HG03342 (cell line): ENCODE results near the gene NRP2.
A peak's percentile ranks its signal among the peaks of the same experiment; 100 is the strongest.

Experiments
- ATAC-seq: cut with Tn5 transposase; IDR thresholded peaks from one replicate; pipeline ENCODE4 v1.9.1; 2021; ENCODE audit warnings: mild to moderate bottlenecking, moderate library complexity; ENCODE audit not compliant: unreplicated experiment

The NRP2 gene

DNA sequence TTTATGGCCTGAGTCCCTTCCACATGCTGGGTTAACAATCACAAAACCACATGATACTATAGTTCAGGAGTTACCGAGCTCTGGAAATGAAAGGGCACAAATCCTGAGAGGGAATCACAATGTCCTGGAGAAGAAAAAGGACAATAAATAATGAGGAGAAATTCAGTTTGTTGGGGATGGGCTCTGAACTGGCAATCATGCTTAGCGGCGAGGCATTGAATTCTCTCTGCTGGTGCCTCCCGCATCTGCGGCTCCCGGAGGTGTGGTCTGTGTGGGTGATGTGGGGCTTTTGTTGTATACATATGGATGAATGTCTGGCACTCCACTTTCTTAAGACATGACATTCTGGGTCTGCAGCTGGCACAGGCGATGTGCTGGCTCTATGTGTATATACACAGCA, 46.1 kb downstream of the NRP2 start:
- no peak for ATAC-seq

DNA sequence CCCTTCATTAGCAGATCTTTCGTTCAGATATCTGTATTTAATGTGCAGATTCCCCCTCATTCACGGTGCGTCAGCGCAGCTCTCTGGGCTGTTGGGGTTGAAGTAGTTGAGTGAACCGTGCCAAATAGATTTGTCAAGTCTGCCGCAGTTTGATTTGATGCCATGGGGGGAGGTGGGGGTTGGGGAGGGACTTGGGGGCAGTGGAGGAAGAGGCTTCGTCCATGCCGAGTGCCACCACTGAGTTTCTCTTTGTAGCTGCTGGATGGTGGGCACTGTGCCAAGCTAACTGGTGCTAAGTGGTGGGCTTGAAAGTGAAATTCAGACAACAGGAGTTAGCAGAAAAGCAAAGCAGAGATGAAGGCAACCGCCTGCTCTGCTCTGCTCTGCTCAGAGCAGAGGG, 47.9 kb downstream of the NRP2 start:
- no peak for ATAC-seq

DNA sequence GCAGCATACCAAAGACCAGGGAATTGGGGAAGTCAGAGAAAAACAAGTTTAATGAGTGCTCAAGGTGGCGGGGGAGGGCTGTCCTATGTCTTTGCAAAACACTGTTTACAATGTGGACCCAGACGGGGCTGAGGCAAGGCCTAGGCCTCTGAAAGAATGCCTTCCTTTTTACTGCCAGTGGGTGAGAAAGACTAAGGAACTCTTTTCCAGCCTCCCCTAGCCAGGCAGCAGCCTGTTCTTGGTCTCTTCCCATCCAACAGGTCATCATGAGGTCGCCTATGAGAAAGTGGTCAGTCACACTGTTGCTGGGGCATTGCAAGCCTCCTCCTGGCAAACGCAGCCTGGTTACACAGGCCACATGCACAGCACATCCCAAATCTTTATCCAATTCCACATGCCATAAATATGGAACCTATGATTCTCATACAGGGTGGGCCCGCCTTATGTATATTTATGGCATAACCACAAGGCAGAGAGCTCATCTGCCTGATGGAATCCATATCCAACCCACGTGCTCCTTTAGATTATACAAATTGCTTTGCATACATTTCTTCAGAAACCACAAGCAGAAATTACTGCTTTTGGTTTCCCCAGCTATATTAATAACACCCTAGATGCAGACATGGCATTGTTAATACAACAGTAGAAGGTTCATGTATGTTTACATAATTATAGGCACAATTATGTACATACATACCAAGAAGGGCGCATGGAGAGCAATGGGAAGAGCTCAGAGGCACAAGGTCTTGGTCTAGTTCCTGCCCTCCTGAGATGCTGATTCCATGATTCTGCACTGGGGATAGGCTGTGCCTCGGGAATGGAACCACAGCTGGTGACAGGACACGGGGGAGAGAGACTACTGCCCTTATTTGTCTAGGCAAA, 48.6 kb downstream of the NRP2 start:
- peak; percentile 35 for ATAC-seq

- ATAC-seq, result peak; percentile 73
Measured at GRCh38 chr2:205731583-205731981, 49.3 kb downstream of the NRP2 start.

- ATAC-seq, result no peak
Measured at GRCh38 chr2:205732314-205732713, 50.0 kb downstream of the NRP2 start.

- no peak for ATAC-seq
Measured at GRCh38 chr2:205733082-205733481, 50.8 kb downstream of the NRP2 start.

DNA sequence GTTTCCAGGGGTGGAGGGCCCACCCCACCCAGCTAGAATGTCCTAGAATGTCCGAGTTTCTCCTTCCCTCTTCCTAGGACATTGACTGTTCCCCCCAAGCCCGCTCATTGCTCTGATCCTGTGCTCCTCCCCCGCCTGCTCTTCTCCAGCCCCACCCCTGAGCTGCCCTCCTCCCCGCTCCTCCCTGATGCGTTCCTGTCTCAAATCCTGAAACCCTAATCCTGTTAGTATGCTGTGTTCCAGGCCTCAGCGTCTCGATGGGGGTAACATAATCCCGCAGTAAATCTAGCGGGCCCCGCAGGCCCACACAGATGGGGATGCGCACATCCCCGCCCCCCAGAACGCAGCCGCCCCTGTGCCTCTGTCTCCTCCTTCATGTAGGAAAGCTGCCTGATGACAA, 51.3 kb downstream of the NRP2 start:
- no peak for ATAC-seq

- no peak for ATAC-seq
Measured at GRCh38 chr2:205734436-205735037, 52.2 kb downstream of the NRP2 start.

- no peak for ATAC-seq
Measured at GRCh38 chr2:205738117-205738968, 56.0 kb downstream of the NRP2 start.

DNA sequence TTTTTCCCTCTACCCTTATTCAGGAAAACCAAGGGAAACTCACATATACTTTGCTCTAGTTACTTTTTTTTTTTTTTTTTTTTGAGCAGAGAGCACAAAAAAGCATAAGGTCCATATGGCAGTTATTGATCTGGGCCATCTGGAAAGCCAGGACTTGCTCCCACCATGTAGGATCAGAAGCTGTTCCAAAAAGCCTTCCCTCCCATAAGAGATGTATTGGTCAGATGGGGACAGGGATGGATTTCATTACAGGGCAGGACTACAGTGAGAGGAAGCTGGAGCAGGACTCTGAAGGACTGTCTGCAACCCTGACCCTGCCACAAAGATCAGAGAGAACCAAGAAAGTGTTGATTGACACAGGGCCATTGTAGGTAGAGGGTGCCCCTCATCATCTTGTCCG, 57.3 kb downstream of the NRP2 start:
- no peak for ATAC-seq

GRCh38 chr2:205740381-205740780, 58.1 kb downstream of the NRP2 start:
- ATAC-seq, result no peak

GRCh38 chr2:205741256-205741978, 59.1 kb downstream of the NRP2 start:
- no peak for ATAC-seq

DNA sequence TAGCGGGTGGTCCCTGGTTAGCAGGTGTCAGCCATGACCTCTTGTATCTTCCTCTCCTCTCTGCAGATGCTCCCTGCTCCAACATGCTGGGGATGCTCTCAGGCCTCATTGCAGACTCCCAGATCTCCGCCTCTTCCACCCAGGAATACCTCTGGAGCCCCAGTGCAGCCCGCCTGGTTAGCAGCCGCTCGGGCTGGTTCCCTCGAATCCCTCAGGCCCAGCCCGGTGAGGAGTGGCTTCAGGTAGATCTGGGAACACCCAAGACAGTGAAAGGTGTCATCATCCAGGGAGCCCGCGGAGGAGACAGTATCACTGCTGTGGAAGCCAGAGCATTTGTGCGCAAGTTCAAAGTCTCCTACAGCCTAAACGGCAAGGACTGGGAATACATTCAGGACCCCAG, 60.8 kb downstream of the NRP2 start:
- no peak for ATAC-seq

- no peak for ATAC-seq
Measured at GRCh38 chr2:205744074-205744591, 61.8 kb downstream of the NRP2 start.

DNA sequence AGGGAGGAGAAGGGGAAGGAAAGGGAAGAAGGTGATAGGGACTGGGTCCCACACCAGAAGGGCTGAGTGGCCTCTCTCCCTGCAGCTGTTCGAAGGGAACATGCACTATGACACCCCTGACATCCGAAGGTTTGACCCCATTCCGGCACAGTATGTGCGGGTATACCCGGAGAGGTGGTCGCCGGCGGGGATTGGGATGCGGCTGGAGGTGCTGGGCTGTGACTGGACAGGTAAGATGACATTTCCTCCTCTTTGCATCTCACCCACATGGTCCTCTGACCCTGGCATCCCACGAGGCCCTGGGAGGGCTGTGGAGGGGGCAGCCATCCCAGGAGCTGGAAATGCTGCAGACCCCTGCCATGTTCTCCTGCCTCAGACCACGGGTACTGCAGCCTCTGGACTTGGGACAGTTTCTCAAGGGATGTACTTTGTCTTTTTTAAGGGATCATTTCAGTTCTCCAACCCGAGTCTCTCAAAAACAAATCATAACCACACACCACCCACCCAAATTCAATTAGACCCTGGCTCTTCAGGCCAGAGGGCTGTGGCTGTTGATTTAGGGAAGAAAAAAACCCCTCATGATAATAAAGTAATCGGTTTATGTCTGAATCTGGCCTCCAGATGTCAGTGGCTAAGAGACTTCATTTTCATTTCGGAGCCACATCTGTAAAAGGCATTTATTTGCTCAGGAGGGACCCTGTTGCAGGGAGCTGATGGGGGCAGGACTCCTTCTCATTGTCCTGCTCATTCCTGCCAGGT, 63.5 kb downstream of the NRP2 start:
- no peak for ATAC-seq

- ATAC-seq, result no peak
Measured at GRCh38 chr2:205746420-205746785, 64.1 kb downstream of the NRP2 start.

DNA sequence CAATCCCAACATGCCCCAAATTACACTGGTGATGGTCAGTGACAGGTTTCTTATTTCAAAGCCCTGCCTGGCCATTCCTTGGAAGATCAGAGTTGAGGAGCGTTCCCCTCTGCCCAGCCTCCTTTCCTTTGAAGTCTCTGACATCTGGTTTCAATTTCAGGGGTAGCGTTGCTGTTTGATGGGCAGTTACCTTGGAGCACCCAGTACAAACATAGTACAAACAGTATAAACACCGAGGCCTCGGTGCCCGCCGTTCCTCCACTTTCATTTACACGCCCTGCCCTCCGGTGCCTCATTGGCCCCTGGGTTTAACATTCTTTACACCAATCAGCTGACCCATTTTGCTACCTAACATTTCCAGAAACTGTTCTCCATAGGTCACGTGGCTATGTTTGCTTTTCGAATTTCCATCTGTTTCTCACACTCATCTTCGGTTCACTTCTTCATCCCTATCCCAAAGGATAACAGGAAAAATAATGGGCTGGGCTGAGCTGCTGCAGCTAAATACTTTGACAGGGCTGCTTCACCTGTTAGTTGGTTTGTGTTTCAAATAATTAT, 65.6 kb downstream of the NRP2 start:
- ATAC-seq, result no peak

DNA sequence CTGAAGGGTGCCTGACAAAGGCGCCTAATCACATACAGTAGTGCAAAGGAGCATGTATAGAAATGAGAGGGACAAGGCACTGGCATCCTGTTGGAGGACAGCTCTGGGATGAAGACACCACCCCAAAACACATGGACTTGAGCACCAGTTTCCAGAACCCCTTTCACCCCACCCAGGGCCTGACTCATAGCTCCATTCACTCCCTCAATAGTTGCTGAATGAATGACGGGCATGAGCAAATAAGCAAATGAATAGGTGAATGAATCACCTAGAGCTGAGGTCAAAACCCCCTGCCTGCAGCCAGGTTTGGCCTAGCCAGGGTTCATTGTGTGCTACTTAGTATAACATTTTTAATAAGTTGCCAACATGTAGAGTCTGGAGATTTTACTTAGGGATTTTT, 66.3 kb downstream of the NRP2 start:
- no peak for ATAC-seq

DNA sequence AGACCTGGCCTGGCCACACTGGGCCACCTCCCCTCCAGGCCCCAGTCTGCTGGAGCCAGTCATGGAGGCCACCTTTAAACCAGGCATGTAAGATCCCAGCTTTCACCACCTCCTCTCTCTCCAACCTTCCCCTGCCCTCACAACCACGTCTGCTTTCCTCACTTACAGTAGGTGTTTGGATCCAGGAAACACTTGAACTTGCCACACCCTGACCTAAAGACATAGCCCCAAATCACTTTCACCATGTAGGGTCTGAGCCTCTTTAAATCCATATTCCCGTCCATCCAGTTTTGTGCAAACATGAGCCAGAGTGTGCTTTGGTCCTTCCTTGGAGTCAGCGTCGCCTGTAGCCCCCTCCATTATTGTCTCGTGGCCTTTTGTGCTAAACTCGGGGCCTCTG, 66.8 kb downstream of the NRP2 start:
- ATAC-seq, result no peak

GRCh38 chr2:205750797-205751196, 68.5 kb downstream of the NRP2 start:
- ATAC-seq, result no peak
